MM.1S (cell line): ENCODE results near the gene CCDC178.

Source experiments
- CTCF ChIP-seq: fragments of 300-600 bp; sonication (generic); IDR thresholded peaks from 2 replicates; pipeline ENCODE4 v1.5.1; 2016; ENCODE audit warnings: antibody characterized with exemption, low read length, mixed read lengths
- EZH2 ChIP-seq: fragments of 300-600 bp; sonication (generic); optimal IDR thresholded peaks from 2 replicates; pipeline ENCODE3; 2017; ENCODE audit warnings: low read depth, mild to moderate bottlenecking, antibody characterized with exemption, low read length, mixed read lengths
- EZH2phosphoT487 ChIP-seq: fragments of 300-600 bp; sonication (generic); IDR thresholded peaks from 2 replicates; pipeline ENCODE4 v1.6.1; 2018; ENCODE audit warnings: antibody characterized with exemption, low read length

- peak; percentile 32 for TF ChIP-seq CTCF
- TF ChIP-seq EZH2phosphoT487, result no peak
- no peak for TF ChIP-seq EZH2
Observed at GRCh38 chr18:33201509-33201926, 239.0 kb downstream of the CCDC178 start.
